HG03175 (cell line): ENCODE data around the gene RIPK4.

Experiments used
- ATAC-seq: cut with Tn5 transposase; IDR thresholded peaks from one replicate; pipeline ENCODE4 v1.9.1; 2021; ENCODE audit warnings: mild to moderate bottlenecking, moderate library complexity; ENCODE audit not compliant: unreplicated experiment

The RIPK4 gene

GRCh38 chr21:41755934-41756773, 10.7 kb downstream of the RIPK4 start:
- ATAC-seq: no peak

- no peak for ATAC-seq
These were observed 11.5 kb downstream of the RIPK4 start for GRCh38 chr21:41755258-41755933.

DNA sequence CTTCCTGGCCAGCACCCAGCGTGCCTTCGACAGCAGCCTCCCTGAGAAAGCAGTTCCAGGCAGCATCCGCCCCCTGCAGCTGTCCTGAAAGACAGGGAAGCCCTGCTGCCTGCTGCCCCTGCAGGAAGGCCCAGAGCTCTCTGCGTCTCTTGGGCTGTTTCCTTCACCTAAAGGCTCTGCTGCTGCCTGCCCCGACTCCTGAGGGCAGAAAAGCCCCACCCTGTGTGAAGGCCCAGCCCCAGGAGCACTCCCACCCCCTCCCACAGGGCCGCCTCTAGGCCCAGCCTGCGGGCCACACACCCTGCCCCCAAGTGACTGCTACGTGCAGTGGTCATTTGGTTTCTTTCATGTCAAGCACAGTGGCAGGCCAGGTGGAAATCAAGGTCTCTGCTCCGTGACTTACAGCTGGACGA, 12.4 kb downstream of the RIPK4 start:
- ATAC-seq: no peak

GRCh38 chr21:41753006-41753898, 13.6 kb downstream of the RIPK4 start:
- no peak for ATAC-seq

DNA sequence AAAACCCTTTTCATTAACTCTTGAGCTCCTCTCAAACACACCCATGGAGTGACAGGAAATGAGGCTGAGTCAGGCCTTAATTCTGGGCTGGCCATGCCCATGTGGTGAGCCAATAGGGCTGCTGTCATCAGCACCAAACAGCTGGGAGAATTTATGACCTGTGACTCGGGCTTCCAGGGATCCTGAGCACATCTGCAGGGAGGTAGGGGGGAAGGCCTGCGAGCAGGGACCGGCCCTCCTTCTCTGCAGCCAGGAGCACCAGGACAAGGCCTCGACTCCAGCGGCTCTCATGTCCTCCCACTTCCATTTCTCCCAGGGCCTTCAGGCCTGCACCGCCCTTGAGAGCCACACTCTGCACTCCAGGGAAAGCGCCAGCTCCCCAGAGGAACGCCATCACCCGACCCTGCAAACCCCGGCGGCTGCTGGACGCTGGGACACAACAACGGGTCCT, 14.6 kb downstream of the RIPK4 start:
- ATAC-seq: no peak

- ATAC-seq: no peak
These were observed 15.2 kb downstream of the RIPK4 start for GRCh38 chr21:41751611-41752011.

DNA sequence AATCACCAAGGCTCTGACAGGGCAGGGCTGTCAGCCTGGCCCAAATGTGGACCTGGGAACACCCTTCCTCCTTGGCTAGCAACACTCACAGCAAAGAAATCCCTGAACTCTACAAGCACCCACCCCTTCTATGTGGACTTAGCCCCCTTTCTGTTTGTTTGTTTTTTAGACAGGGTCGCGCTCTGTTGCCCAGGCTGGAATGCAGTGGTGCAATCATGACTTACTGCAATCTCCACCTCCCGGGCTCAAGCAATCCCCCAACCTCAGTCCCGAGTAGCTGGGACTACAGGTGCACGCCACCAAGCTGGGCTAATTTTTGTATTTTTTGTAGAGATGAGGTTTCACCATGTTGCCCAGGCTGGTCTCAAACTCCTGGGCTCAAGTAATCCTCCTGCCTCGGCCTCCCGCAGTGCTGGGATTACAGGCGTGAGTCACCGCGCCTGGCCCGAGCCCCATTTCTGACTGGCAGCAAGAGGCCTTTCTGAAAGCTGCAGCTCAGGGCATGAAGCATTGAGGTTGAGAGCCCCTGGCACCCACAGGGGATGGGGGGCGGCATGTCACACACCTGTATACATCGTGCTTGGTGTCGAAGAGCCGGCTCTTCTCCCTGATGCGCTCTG, 16.2 kb downstream of the RIPK4 start:
- no peak for ATAC-seq

- ATAC-seq: no peak
These were observed 16.8 kb downstream of the RIPK4 start for GRCh38 chr21:41750051-41750450.

DNA sequence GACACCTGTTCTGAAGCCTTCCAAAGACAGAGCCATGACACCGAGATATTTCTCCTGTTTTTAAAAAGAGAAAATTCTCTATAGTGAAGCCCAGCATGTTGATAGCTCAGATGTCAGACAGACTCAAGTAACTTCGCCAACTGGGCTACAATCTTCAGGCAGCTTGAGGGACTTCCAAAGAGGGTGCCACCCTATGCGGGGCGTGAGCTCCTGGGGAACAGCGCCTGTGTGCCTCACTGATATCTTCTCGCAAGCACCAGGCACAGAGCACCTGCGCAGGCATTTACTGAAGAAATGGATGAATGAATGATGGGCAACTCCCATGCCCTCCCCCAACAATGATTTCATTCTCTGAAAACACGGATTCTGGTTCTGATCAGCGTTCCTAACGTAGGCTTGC, 17.6 kb downstream of the RIPK4 start:
- ATAC-seq: no peak

- ATAC-seq: no peak
These were observed 18.7 kb downstream of the RIPK4 start for GRCh38 chr21:41747943-41748738.

DNA sequence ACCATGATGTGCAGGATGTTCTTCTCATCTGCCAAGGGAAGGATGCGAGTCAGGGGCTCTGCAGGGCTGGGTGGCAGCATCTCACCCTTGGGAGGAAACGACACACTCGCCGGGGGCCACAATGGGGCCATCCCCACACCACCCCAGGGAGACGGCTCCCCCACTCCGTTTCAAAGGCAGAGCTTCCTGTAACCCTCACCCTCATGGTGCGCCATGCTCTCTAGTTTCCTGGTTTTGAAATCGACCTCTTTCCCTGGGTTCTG, 20.2 kb downstream of the RIPK4 start:
- no peak for ATAC-seq

DNA sequence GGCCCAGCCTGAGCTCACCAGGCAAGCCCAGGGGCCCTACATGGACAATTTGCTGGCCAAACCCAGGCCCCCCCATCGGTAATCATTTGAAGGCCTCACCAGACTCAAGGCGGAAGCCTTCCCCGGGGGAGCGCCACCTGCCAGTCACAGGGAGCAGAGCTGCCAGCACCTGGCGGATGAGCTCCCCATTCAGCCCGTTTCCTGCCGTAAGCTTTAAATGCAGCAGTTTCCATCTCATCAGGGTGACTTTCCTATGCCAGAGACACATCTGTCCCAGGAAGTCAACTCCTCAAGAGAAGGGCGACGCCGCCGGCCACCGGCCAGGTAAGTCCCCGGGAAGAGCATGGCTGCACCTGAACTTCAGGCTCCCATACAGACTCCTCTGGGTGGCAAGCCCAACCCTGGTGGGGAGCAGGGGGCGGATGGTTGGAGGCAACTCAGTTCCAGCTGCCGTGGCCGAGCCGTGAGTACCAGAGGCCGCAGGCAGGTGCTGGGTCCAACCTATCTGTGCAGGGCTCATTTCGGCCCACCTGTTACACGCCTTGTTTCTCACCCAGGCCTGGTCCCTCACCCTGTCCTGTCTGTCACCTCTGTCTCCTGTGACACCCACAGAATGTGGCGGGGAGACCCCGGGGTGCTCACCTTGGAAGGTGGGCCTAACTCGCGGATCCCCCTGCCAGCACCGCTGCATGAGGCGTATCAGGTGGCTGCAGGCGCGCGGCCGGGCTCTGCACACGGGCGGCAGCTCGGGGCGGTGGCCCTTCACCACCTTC, 20.7 kb downstream of the RIPK4 start:
- ATAC-seq: no peak

DNA sequence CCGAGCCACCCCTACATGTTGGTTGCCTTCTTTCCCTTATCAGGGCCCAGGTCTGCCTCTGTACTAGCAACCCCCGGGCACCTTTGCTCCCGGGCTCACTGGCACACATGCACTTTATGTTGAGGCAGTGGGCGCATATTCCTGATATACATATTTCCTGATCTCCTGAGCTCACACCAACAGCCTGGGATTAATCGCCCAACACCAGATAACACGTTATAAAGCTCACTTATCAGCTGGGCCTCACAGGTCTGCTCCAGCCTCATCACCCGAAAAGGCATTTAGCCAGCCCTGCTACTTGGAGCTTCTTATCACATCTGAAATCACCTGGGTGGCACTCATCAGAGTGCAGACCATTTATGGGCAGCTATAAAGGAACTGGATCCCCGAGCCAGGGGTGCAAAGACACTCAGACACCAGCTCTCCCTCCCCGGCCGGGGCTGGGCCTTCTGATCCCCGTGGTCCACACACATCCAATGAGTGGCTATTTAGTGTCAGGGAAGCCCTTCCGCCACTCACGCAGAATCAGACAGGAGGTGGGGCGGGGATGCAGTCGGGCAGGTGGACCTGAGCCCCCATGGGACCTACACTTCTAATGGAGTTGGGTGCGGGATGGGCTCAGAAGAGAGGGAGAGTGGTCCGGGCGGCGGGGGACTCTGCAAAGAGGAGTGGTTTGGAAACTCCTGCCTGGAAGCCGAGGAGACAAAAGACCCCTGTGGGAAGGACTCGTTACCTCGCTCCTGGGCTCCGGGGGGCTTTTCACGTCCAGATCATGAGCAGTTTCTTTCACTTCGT, 21.6 kb downstream of the RIPK4 start:
- ATAC-seq: no peak

- ATAC-seq: no peak
These were observed 22.6 kb downstream of the RIPK4 start for GRCh38 chr21:41744028-41744930.

- no peak for ATAC-seq
These were observed 23.4 kb downstream of the RIPK4 start for GRCh38 chr21:41743321-41744027.

GRCh38 chr21:41742073-41742875, 24.6 kb downstream of the RIPK4 start:
- no peak for ATAC-seq
